ENCODE results near the gene D2HGDH.
"Not testable (repeated sequence)": the region's sequence is repeated elsewhere in the genome, so short reads cannot be mapped to it uniquely, and the experiment has no call there.

Gene D2HGDH

GRCh38 chr2:241724975-241725870 lies 9.2 kb upstream of the D2HGDH start:
- DNase-seq (ENCODE audit: low read depth, low spot score) = no peak

GRCh38 chr2:241726459-241726858 lies 8.0 kb upstream of the D2HGDH start:
- DNase-seq (ENCODE audit: low read depth, low spot score) = no peak

GRCh38 chr2:241728000-241728399 lies 6.4 kb upstream of the D2HGDH start:
- DNase-seq (ENCODE audit: low read depth, low spot score) = no peak

- DNase-seq (ENCODE audit: low read depth, low spot score) = no peak
These were observed 5.8 kb upstream of the D2HGDH start for GRCh38 chr2:241728627-241729026.

- DNase-seq (ENCODE audit: low read depth, low spot score) = no peak
These were observed 4.6 kb upstream of the D2HGDH start for GRCh38 chr2:241729868-241730267.

- no peak for DNase-seq (ENCODE audit: low read depth, low spot score)
These were observed 3.6 kb upstream of the D2HGDH start for GRCh38 chr2:241730671-241731293.

GRCh38 chr2:241732513-241733186 lies 1.8 kb upstream of the D2HGDH start:
- not testable (repeated sequence) for DNase-seq (ENCODE audit: low read depth, low spot score)

- DNase-seq (ENCODE audit: low read depth, low spot score) = no peak
These were observed 831 bp upstream of the D2HGDH start for GRCh38 chr2:241733391-241734207.

- DNase-seq (ENCODE audit: low read depth, low spot score) = no peak
These were observed 293 bp upstream of the D2HGDH start for GRCh38 chr2:241734208-241734466.

- no peak for DNase-seq (ENCODE audit: low read depth, low spot score)
These were observed 1.7 kb downstream of the D2HGDH start for GRCh38 chr2:241736111-241736510.

GRCh38 chr2:241738040-241738686 lies 3.7 kb downstream of the D2HGDH start:
- no peak for DNase-seq (ENCODE audit: low read depth, low spot score)

GRCh38 chr2:241739177-241739576 lies 4.7 kb downstream of the D2HGDH start:
- DNase-seq (ENCODE audit: low read depth, low spot score) = no peak

- no peak for DNase-seq (ENCODE audit: low read depth, low spot score)
These were observed 5.2 kb downstream of the D2HGDH start for GRCh38 chr2:241739651-241740050.

GRCh38 chr2:241741016-241741415 lies 6.6 kb downstream of the D2HGDH start:
- DNase-seq (ENCODE audit: low read depth, low spot score) = no peak

- DNase-seq (ENCODE audit: low read depth, low spot score) = no peak
These were observed 8.0 kb downstream of the D2HGDH start for GRCh38 chr2:241742320-241742939.

- DNase-seq (ENCODE audit: low read depth, low spot score) = not testable (repeated sequence)
These were observed 8.6 kb downstream of the D2HGDH start for GRCh38 chr2:241743008-241743407.

GRCh38 chr2:241743620-241744019 lies 9.2 kb downstream of the D2HGDH start:
- no peak for DNase-seq (ENCODE audit: low read depth, low spot score)

- DNase-seq (ENCODE audit: low read depth, low spot score) = no peak
These were observed 9.8 kb downstream of the D2HGDH start for GRCh38 chr2:241744028-241744754.

- no peak for DNase-seq (ENCODE audit: low read depth, low spot score)
These were observed 10.8 kb downstream of the D2HGDH start for GRCh38 chr2:241745276-241745675.

- DNase-seq (ENCODE audit: low read depth, low spot score) = no peak
These were observed 11.7 kb downstream of the D2HGDH start for GRCh38 chr2:241746084-241746483.

Measured in activated naive CD8-positive, alpha-beta T cell treated with anti-CD3 and anti-CD28 coated beads, Interleukin-2, amount 50 U/mL, for 16 hours (primary cell).